ENCODE results near the gene TANGO6.

TANGO6 gene

GRCh38 chr16:68939692-68940320 lies 96.5 kb downstream of the TANGO6 start:
- TF ChIP-seq, protein P1, sequence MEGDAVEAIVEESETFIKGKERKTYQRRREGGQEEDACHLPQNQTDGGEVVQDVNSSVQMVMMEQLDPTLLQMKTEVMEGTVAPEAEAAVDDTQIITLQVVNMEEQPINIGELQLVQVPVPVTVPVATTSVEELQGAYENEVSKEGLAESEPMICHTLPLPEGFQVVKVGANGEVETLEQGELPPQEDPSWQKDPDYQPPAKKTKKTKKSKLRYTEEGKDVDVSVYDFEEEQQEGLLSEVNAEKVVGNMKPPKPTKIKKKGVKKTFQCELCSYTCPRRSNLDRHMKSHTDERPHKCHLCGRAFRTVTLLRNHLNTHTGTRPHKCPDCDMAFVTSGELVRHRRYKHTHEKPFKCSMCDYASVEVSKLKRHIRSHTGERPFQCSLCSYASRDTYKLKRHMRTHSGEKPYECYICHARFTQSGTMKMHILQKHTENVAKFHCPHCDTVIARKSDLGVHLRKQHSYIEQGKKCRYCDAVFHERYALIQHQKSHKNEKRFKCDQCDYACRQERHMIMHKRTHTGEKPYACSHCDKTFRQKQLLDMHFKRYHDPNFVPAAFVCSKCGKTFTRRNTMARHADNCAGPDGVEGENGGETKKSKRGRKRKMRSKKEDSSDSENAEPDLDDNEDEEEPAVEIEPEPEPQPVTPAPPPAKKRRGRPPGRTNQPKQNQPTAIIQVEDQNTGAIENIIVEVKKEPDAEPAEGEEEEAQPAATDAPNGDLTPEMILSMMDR (IDR thresholded peaks at IDR 0.05; ENCODE audit: low read depth, low read length): no peak
- Histone ChIP-seq H3K36me3 (no peaks in the 10 kb centered on the region), H3K9me3 (no peaks in the 10 kb centered on the region), H3K27me3 (no peaks in the 10 kb centered on the region), H3K4me1 (no peaks in the 10 kb centered on the region; the same call in 1 of the 2 replicates), H3K4me3 (ENCODE audit: low read depth, low read length) (no peak overlapping the region)
- DNase-seq: no peak

DNA sequence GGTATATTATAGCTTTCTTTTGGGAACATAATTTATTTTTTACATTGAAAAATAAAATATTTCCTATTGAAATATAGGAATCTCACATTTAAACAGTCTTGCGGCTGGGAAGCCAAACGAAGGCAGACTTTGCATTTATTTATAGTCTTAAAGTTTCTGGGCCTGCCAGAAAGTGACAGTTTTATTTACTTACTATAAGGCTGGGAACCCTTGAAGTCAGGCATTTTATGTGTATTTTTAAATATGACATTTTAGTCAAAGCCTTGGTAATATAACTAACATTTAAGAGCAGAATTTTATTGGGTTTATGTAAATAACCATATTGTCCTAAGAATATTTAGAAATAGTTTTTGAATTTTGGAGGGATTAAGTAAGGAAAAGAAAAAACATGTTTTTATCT lies 97.5 kb downstream of the TANGO6 start:
- Histone ChIP-seq H3K36me3 (no peaks in the 10 kb centered on the region), H3K4me3 (ENCODE audit: low read depth, low read length) (no peak overlapping the region), H3K4me1 (no peaks in the 10 kb centered on the region; the same call in 1 of the 2 replicates), H3K9me3 (no peaks in the 10 kb centered on the region), H3K27me3 (no peaks in the 10 kb centered on the region)
- no peak for DNase-seq
- TF ChIP-seq, protein P1 (IDR thresholded peaks at IDR 0.05; ENCODE audit: low read depth, low read length): no peak

- Histone ChIP-seq H3K4me3 (ENCODE audit: low read depth, low read length) (no peak overlapping the region), H3K36me3 (no peaks in the 10 kb centered on the region), H3K4me1 (no peaks in the 10 kb centered on the region), H3K27me3 (no peaks in the 10 kb centered on the region), H3K9me3 (no peaks in the 10 kb centered on the region)
- TF ChIP-seq, protein P1 (IDR thresholded peaks at IDR 0.05; ENCODE audit: low read depth, low read length): no peak
- DNase-seq: no peak
Measured at GRCh38 chr16:68943961-68944360, 100.6 kb downstream of the TANGO6 start.

- Histone ChIP-seq H3K27me3 (no peaks in the 10 kb centered on the region), H3K36me3 (no peaks in the 10 kb centered on the region), H3K4me1 (no peaks in the 10 kb centered on the region), H3K4me3 (ENCODE audit: low read depth, low read length) (no peak overlapping the region), H3K9me3 (no peaks in the 10 kb centered on the region)
- no peak for DNase-seq
- TF ChIP-seq, protein P1 (IDR thresholded peaks at IDR 0.05; ENCODE audit: low read depth, low read length): no peak
Measured at GRCh38 chr16:68948230-68948910, 105.0 kb downstream of the TANGO6 start.

- TF ChIP-seq, protein P1 (IDR thresholded peaks at IDR 0.05; ENCODE audit: low read depth, low read length): no peak
- Histone ChIP-seq H3K4me1 (no peaks in the 10 kb centered on the region; the same call in 1 of the 2 replicates), H3K9me3 (no peaks in the 10 kb centered on the region), H3K4me3 (ENCODE audit: low read depth, low read length) (no peak overlapping the region), H3K36me3 (no peaks in the 10 kb centered on the region), H3K27me3 (no peaks in the 10 kb centered on the region)
- no peak for DNase-seq
Measured at GRCh38 chr16:68951991-68952877, 108.9 kb downstream of the TANGO6 start.

Measured in BE2C (cell line).